HG03196 (cell line): ENCODE data around the gene ASIP.

ENCODE experiments used
- ATAC-seq: cut with Tn5 transposase; IDR thresholded peaks from one replicate; pipeline ENCODE4 v1.9.1; 2021; ENCODE audit not compliant: unreplicated experiment

The ASIP gene

DNA sequence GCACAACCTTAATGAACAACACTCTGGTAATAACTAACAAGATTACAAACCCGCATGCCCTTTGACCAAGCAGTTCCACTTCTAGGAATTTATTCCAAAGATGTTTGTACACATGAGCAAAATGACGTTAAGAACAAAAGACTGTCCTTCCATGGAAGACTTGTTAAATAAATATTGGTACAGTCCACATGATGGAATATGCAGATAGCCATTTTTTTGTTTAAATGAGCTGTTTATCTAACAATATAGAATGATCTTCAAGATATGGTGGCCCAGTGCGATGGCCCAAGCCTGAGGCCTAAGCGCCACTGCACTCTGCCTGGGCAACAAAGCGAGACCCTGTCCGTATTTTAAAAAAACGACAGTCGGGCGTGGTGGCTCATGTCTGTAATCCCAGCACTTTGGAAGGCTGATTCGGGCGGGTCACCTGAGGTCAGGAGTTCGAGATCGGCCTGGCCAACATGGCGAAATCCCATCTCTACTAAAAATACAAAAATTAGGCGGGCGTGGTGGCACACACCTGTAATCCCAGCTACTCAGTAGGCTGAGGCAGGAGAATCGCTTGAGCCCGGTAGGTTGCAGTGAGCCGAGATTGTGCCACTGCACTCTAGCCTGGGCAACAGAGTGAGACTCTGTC is 69.4 kb downstream of the ASIP start:
- no peak for ATAC-seq

DNA sequence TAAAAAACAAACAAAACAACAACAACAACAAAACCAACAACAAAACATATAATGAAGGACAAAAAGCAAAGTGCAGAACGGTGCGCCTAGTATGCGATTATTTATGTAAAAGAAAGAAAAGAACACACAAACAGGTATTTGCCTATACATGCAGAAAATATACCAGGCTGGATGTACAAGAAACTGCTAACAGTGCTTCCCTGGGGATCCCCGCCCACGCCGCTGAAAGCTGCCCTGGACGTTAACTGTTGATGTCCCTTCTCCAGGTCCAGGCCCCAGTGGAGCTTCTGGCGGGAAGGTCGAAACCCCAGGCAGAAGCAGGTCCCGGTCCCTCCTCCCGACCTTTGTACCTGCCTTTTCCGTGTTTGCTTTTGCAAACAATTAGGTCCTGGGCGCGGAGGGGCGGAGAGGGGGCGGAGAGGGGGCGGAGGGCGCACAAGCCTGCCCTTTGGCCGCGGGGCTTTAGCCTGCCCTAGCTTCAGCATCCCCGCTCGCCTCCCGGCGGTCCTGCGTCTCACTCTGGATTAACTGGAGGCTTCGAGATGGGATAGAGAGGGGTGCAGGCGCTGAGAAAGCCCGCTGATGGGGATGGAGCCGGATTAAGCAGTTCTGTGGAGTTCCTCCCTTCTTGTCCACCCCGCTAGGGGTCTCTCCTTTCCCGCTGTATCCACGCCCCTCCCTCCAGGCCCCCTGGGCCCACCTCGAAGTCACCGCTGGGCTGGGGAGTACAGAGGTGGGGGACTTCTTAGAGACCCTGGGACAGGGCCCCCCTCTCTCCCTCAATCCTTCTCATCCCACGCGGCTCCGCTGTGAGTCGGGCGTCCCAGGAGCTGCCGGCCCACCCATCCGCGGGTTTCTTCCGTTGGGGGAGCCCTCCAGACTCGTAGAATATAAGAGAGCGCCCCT is 70.1 kb downstream of the ASIP start:
- ATAC-seq: no peak

DNA sequence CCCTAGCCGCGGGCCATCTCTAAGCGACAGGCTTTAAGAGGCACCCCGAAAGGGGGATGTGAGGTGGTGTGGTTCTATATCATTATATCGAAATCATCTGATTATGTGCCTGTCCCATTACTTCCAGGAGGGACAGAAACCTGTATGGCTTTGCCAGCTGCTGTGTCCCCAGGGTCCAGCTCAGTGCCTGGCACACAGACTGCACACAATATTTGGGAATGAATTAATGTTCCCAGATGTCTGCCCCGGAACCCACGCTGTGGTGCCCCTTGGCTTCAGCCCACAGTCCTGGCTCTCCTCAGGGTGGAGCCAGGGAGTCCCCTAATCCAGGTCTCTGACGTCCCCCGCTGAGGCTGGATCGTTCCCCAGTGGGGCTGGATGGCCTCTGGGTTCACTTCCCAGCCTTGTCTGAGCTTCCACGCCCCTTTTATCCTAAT is 70.8 kb downstream of the ASIP start:
- no peak for ATAC-seq

DNA sequence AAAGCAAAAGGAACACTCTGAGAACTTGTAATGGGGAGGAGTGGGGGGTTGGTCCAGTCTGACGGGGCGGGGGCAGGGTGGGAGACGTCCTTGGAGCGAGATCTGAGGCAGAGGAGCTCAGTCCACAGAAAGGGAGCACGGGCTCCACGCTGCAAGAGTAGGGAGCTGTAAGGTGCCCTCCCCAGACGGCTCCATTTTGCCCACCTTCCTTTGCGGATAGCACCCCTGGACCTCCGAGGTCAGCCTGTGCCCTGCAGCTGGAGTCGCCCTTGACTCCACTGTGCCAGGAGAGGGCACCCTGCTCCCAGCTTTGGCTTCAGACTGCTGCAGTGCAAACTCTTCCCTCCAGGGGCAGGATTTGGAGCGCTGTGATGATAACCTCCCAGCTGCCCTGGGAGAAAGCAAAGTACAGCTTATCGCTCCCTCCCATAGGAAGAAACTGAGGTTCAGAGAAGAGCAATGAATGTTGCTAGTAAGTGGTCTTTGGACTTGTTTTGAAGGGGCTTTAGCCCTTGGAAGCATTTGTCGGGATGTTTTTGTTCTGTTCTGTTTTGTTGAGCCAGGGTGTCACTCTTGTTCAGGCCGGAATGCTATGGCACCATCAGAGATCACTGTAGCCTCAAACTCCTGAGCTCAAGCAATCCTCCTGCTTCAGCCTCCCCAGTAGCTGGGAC is 71.5 kb downstream of the ASIP start:
- peak; percentile 85 for ATAC-seq

DNA sequence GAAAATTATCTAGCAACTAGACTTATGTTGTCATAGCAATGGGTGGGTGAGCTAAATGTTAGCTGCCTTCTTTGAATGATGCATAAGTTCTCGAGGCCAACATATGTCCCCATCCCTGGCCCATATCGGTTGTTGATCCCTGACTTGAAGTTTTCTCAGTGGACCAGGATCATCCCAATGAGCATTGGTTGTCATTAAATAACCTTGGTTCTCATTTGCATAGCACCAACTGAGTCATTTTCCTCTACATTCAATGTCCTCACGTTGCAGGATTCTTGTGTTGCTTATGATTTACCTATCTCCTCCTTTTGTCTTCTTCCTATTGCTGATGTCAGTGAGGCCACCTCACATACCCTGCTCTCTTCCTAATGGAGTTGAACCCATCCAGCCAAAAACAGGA is 74.0 kb downstream of the ASIP start:
- no peak for ATAC-seq

DNA sequence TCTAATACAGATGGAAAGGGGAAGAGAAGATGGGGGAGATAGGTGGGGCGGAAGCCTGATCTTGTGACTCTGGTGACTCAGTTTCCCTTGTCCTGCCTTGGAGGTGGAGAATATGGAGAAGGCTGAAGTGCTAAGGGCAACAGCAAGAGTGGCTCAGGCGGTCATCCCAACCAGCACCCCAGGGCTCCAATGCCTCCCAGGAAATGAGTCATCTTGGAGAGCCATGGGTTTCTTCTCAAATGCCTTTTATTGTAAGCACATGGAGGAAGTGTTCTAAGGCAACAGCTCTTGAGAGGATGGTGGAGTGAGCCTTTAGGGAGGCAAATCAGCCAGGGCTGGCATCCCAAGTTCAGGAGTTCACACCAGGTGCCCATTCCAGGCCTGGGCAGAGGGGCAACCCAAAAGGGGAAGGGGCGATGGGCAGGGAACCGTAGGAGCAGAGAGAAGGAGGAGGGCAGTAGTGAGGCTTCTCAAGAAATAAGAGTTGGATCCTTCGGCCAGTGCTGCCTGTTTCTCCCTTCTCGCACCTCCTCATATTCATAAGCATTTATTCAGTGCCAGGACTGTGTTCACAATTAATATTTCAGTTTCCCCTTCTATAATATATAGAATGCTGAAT is 75.1 kb downstream of the ASIP start:
- ATAC-seq: no peak
